Measurements from ENCODE around the gene SEMG2. TPM values are rescaled to one million over a fixed set of nuclear protein-coding genes. Genes with fewer than 3 reads are reported as not detected.

SEMG2 gene
- polyA plus RNA-seq, 3 donors: not detected

DNA sequence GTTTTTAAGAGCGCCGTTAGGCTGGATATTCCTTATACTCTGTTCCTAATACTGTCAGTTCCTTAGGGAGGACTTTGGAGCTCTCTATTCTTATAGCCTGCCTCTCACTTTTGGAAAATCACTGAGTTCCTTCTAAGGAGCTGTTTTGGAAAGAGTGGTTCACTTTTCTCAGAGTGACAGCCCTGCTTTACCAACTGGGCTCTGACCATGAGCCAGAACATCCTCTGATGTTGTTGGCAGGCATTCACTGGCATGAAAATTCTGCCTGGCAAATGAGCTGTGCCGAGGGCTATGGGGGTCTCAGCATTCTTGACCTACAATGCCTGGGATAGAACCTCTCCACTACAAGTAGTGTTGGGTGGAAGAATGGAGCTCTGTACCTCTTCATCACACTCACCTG lies 29.2 kb upstream of the SEMG2 start:
- Mint-ChIP-seq H3K27me3 (ENCODE audit: low read depth in 3 of 3) (peaks cover 6 to 12% (median 7%) of the 10 kb centered on the region in 3 donors), H3K36me3 (no peaks in the 10 kb centered on the region), H3K4me3 (no peak overlapping the region), H3K27ac (no peak overlapping the region), H3K4me1 (no peaks in the 10 kb centered on the region), H3K9me3 (peaks cover 0 to 2% (median 0%) of the 10 kb centered on the region in 7 donors)
- no peak for DNase-seq
- Histone ChIP-seq H3K4me3 (replicated peaks in 1 of 3; ENCODE audit: low read depth in 2 of 3, low read length in 3 of 3) (no peak overlapping the region), H3K36me3 (replicated peaks in 1 of 2; ENCODE audit: control insufficient read depth in 1 of 2, insufficient read depth in 2 of 2, low read length in 2 of 2) (no peaks in the 10 kb centered on the region), H3K9me3 (replicated peaks in 1 of 2; ENCODE audit: control insufficient read depth in 1 of 2, insufficient read depth in 1 of 2, low read length in 2 of 2) (no peaks in the 10 kb centered on the region), H2AFZ (ENCODE audit: insufficient read depth, low read depth, low read length, poor library complexity, severe bottlenecking) (no peak overlapping the region), H3K4me1 (ENCODE audit: control insufficient read depth in 1 of 2, insufficient read depth in 2 of 2, low read length in 2 of 2) (no peaks in the 10 kb centered on the region), H3K4me2 (replicated peaks; ENCODE audit: extremely low read depth, low read length, poor library complexity, severe bottlenecking) (no peak overlapping the region), H3K27me3 (ENCODE audit: control insufficient read depth in 2 of 2, insufficient read depth in 2 of 2, low read length in 2 of 2) (peaks cover 3 to 4% of the 10 kb centered on the region in 2 donors), H3K79me2 (ENCODE audit: insufficient read depth, low read length) (no peaks in the 10 kb centered on the region), H3K27ac (ENCODE audit: low read depth in 1 of 2, low read length in 2 of 2) (no peak overlapping the region), H4K20me1 (ENCODE audit: insufficient read depth, low read length) (no peaks in the 10 kb centered on the region), H3K9ac (ENCODE audit: insufficient read depth, low read length, poor library complexity, severe bottlenecking) (no peak overlapping the region)
- 100% methylated on average over 1 of the region's 3 CpGs for WGBS (ENCODE audit: insufficient coverage)
- TF ChIP-seq, protein P1, sequence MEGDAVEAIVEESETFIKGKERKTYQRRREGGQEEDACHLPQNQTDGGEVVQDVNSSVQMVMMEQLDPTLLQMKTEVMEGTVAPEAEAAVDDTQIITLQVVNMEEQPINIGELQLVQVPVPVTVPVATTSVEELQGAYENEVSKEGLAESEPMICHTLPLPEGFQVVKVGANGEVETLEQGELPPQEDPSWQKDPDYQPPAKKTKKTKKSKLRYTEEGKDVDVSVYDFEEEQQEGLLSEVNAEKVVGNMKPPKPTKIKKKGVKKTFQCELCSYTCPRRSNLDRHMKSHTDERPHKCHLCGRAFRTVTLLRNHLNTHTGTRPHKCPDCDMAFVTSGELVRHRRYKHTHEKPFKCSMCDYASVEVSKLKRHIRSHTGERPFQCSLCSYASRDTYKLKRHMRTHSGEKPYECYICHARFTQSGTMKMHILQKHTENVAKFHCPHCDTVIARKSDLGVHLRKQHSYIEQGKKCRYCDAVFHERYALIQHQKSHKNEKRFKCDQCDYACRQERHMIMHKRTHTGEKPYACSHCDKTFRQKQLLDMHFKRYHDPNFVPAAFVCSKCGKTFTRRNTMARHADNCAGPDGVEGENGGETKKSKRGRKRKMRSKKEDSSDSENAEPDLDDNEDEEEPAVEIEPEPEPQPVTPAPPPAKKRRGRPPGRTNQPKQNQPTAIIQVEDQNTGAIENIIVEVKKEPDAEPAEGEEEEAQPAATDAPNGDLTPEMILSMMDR (IDR thresholded peaks at IDR 0.05): no peak
- intact Hi-C loops (cut with micrococcal nuclease): no loop called here

DNA sequence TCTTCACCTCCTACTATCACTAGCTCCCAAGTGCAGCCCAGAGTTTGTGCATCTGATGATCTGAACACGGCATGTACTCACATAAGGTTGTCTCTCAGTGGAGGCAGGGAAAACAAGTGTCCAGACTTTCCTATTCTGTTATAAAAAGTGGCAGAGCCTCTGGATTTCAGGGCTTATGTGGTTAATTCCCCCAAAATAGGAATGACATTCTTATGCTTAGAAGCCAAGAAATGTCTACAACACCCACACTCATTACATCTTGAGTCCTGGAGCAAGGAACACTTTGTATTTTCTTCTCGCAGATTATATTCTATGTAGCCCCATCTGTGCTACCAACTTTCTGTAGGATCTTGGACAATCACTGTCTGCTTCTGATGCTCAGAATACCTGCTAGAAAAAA lies 27.8 kb upstream of the SEMG2 start:
- H3K4me3 ChIP-seq (replicated peaks in 1 of 3; ENCODE audit: low read depth in 2 of 3, low read length in 3 of 3): no peak overlapping the region
- peaks cover 3 to 4% of the 10 kb centered on the region in 2 donors for H3K27me3 ChIP-seq (ENCODE audit: control insufficient read depth in 2 of 2, insufficient read depth in 2 of 2, low read length in 2 of 2)
- peaks cover 0 to 2% (median 0%) of the 10 kb centered on the region in 7 donors for H3K9me3 Mint-ChIP-seq
- no peak overlapping the region for H3K4me2 ChIP-seq (replicated peaks; ENCODE audit: extremely low read depth, low read length, poor library complexity, severe bottlenecking)
- H3K27ac Mint-ChIP-seq: no peak overlapping the region
- H3K27ac ChIP-seq (ENCODE audit: low read depth in 1 of 2, low read length in 2 of 2): no peak overlapping the region
- H3K36me3 Mint-ChIP-seq: no peaks in the 10 kb centered on the region
- no peaks in the 10 kb centered on the region for H3K9me3 ChIP-seq (replicated peaks in 1 of 2; ENCODE audit: control insufficient read depth in 1 of 2, insufficient read depth in 1 of 2, low read length in 2 of 2)
- no peaks in the 10 kb centered on the region for H4K20me1 ChIP-seq (ENCODE audit: insufficient read depth, low read length)
- no peaks in the 10 kb centered on the region for H3K79me2 ChIP-seq (ENCODE audit: insufficient read depth, low read length)
- no peaks in the 10 kb centered on the region for H3K36me3 ChIP-seq (replicated peaks in 1 of 2; ENCODE audit: control insufficient read depth in 1 of 2, insufficient read depth in 2 of 2, low read length in 2 of 2)
- no peak for DNase-seq
- intact Hi-C loops (cut with micrococcal nuclease): no loop called here
- H3K4me1 ChIP-seq (ENCODE audit: control insufficient read depth in 1 of 2, insufficient read depth in 2 of 2, low read length in 2 of 2): no peaks in the 10 kb centered on the region
- TF ChIP-seq, protein P1 (IDR thresholded peaks at IDR 0.05): no peak
- H3K27me3 Mint-ChIP-seq (ENCODE audit: low read depth in 3 of 3): peaks cover 5 to 16% (median 11%) of the 10 kb centered on the region in 3 donors
- H2AFZ ChIP-seq (ENCODE audit: insufficient read depth, low read depth, low read length, poor library complexity, severe bottlenecking): no peak overlapping the region
- no peaks in the 10 kb centered on the region for H3K4me1 Mint-ChIP-seq
- H3K9ac ChIP-seq (ENCODE audit: insufficient read depth, low read length, poor library complexity, severe bottlenecking): no peak overlapping the region
- H3K4me3 Mint-ChIP-seq: no peak overlapping the region
- 86% methylated on average over 1 of the region's 2 CpGs for WGBS (ENCODE audit: insufficient coverage)

Measured in CD14-positive monocyte (primary cell).